ENCODE results near the gene CRYBB2.

The CRYBB2 gene

DNA sequence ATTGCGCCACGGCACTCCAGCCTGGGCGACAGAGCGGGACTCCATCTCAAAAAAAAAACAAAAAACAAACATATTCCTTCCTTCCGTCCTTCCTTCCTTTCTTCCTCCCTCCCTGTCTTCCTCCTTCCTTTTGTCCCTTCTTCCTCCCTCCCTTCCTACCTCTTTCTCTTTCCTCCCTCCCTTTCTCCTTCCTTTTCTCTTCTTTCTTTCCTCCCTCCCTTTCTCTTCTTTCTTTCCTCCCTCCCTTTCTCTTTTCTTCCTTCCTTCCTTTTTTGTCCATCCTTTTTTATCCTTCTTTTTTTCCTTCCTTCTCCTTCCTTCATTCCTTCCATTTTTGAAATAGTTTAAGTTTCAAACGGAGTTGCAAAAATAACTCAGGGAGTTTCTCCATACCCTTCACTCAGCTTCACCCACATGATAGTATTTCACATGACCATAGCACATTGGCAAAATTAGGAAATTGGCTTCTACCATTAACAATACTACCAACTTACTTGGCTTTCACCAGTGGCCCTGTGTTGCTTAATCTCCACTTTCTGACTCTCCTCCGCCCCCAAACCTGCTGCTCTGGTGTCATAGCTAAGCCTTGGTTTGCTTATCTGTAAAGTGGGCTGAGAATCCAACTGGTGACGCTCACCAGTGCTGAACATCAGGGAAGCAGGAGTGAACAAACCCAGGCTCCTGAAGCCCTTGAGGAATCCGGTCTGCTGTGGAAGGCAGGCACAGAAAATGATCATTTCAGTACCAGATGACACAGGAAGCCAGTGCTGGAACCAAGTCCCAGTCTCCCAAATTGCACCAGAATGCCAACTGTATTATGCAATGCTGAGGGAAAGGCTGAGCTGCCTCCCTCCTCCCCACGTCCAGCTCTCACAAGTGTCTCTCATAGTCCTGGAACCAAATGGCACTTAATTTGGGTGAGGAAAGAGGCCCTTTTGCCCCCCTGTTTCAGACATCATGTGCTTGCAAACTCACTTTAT, 37.0 kb upstream of the CRYBB2 start:
- DNase-seq (ENCODE audit: low read depth in 1 of 2, low spot score in 1 of 2) = no peak
- TF ChIP-seq, protein P1, sequence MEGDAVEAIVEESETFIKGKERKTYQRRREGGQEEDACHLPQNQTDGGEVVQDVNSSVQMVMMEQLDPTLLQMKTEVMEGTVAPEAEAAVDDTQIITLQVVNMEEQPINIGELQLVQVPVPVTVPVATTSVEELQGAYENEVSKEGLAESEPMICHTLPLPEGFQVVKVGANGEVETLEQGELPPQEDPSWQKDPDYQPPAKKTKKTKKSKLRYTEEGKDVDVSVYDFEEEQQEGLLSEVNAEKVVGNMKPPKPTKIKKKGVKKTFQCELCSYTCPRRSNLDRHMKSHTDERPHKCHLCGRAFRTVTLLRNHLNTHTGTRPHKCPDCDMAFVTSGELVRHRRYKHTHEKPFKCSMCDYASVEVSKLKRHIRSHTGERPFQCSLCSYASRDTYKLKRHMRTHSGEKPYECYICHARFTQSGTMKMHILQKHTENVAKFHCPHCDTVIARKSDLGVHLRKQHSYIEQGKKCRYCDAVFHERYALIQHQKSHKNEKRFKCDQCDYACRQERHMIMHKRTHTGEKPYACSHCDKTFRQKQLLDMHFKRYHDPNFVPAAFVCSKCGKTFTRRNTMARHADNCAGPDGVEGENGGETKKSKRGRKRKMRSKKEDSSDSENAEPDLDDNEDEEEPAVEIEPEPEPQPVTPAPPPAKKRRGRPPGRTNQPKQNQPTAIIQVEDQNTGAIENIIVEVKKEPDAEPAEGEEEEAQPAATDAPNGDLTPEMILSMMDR (IDR thresholded peaks at IDR 0.05; ENCODE audit: insufficient read depth, low read length) = no peak
- TF ChIP-seq GABPA (IDR thresholded peaks at IDR 0.05; ENCODE audit: low read depth) (no peak), SPI1 (IDR thresholded peaks at IDR 0.05; ENCODE audit: borderline replicate concordance, low read depth) (no peak), POLR2AphosphoS5 (IDR thresholded peaks at IDR 0.05; ENCODE audit: low read depth) (no peak), REST (IDR thresholded peaks at IDR 0.05; ENCODE audit: insufficient replicate concordance, low read depth) (no peak)
- Histone ChIP-seq H3K4me3 (replicated peaks; ENCODE audit: insufficient read depth, low read length) (no peak overlapping the region), H3K27ac (replicated peaks) (no peak overlapping the region), H3K27me3 (ENCODE audit: insufficient read depth, poor library complexity, severe bottlenecking) (peaks cover 8% of the 10 kb centered on the region)

- H3K27me3 ChIP-seq (ENCODE audit: insufficient read depth, poor library complexity, severe bottlenecking) = peaks cover 8% of the 10 kb centered on the region
- TF ChIP-seq GABPA (IDR thresholded peaks at IDR 0.05; ENCODE audit: low read depth) (no peak), SPI1 (IDR thresholded peaks at IDR 0.05; ENCODE audit: borderline replicate concordance, low read depth) (no peak), REST (IDR thresholded peaks at IDR 0.05; ENCODE audit: insufficient replicate concordance, low read depth) (no peak), POLR2AphosphoS5 (IDR thresholded peaks at IDR 0.05; ENCODE audit: low read depth) (no peak)
- TF ChIP-seq, protein P1 (IDR thresholded peaks at IDR 0.05; ENCODE audit: insufficient read depth, low read length) = no peak
- no peak overlapping the region for H3K27ac ChIP-seq (replicated peaks)
- DNase-seq (ENCODE audit: low read depth in 1 of 2, low spot score in 1 of 2) = no peak
- no peak overlapping the region for H3K4me3 ChIP-seq (replicated peaks; ENCODE audit: insufficient read depth, low read length)
Observed at GRCh38 chr22:25183949-25184619, 35.4 kb upstream of the CRYBB2 start.

GRCh38 chr22:25186140-25186539, 33.3 kb upstream of the CRYBB2 start:
- no peaks in the 10 kb centered on the region for H3K27me3 ChIP-seq (ENCODE audit: insufficient read depth, poor library complexity, severe bottlenecking)
- H3K4me3 ChIP-seq (replicated peaks; ENCODE audit: insufficient read depth, low read length) = no peak overlapping the region
- H3K27ac ChIP-seq (replicated peaks) = no peak overlapping the region
- no peak for TF ChIP-seq POLR2AphosphoS5 (IDR thresholded peaks at IDR 0.05; ENCODE audit: low read depth)
- no peak for TF ChIP-seq REST (IDR thresholded peaks at IDR 0.05; ENCODE audit: insufficient replicate concordance, low read depth)
- TF ChIP-seq GABPA (IDR thresholded peaks at IDR 0.05; ENCODE audit: low read depth) = no peak
- TF ChIP-seq, protein P1 (IDR thresholded peaks at IDR 0.05; ENCODE audit: insufficient read depth, low read length) = no peak
- no peak for TF ChIP-seq SPI1 (IDR thresholded peaks at IDR 0.05; ENCODE audit: borderline replicate concordance, low read depth)
- DNase-seq (ENCODE audit: low read depth in 1 of 2, low spot score in 1 of 2) = no peak
